ENCODE measurements around the gene DSTYK. TPM values are rescaled to one million over a fixed set of nuclear protein-coding genes. Genes with fewer than 3 reads are reported as not detected.

The DSTYK gene
- total RNA-seq, 1 experiment from 2014 or later, result 1.5 TPM

DNA sequence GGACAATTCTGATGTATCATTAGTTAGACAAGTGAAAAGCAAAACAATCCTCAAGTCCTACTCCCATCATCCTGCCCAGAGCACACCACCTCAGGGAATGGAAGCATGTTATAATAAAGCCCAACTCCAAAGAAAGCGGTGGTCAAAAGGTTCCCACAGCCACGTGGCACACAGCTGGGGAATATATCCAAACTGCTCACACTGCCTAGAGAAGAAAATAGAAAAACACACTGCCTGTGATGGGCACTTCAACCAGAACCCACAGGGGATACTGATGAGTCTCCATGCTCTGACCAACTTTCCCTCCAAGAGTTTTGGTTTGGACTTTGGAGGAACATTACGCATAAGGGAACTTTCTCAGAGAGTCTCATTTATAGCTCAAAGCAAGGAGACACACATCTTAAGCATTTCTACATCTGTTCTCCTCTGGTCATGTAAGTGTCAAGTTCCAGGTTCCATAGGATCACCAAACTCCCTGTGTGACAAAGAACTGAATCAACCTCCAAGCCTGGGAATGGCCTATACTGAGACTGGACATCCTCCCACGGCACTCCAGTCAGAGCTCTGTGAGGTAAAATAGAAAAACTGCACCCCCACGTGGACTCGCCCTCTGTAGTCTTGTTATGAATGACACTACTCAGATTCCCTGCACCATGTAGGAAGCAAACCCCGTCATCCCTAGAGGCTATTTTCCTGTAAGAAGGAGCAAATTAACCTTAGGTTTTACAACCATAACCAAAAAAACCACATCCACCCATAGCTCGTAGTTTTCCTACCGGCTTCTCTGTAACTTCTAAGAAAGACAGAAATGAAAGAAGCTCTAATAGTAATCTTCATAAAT is 12.2 kb downstream of the DSTYK start:
- H3K4me3 ChIP-seq (ENCODE audit: low read length), result no peak overlapping the region
- H3K79me2 ChIP-seq (ENCODE audit: low read length), result no peaks in the 10 kb centered on the region
- no peak overlapping the region for H3K9ac ChIP-seq (ENCODE audit: low read length)
- H3K9me3 ChIP-seq (ENCODE audit: low read length), result no peaks in the 10 kb centered on the region
- H3K27ac ChIP-seq (ENCODE audit: low read length), result no peak overlapping the region
- no peaks in the 10 kb centered on the region for H3K4me1 ChIP-seq (ENCODE audit: low read length)
- 0 out of 2 replicates have a peak, but pooled peaks cover 4% of the 10 kb centered on the region for H4K20me1 ChIP-seq (ENCODE audit: insufficient read depth, low read depth, low read length)
- no peaks in the 10 kb centered on the region for H3K27me3 ChIP-seq (ENCODE audit: low read length)
- H2AFZ ChIP-seq (ENCODE audit: low read length), result no peak overlapping the region
- no peak overlapping the region for H3K4me2 ChIP-seq (ENCODE audit: low read depth, low read length, poor library complexity, severe bottlenecking)
- no peak for DNase-seq
- H3K36me3 ChIP-seq (ENCODE audit: insufficient read depth, low read length), result no peaks in the 10 kb centered on the region
- H3K9me2 ChIP-seq (replicated peaks; ENCODE audit: insufficient read depth, low read length), result no peaks in the 10 kb centered on the region

DNA sequence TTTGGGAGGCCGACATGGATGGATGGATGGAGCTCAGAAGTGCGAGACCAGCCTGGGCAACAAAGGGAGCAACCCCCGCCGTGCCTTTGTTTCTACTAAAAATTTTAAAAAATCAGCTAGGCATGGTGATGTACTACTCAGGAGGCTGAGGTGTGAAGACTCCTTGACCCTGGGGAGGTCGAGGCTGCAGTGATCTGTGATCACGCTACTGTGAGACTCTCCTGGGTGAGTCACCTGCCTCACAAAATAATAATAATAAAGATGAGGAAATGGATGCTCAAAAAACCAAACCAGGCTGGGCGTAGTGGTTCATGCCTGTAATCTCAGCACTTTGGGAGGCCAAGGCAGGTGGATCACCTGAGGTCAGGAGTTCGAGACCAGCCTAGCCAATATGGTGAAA is 19.2 kb downstream of the DSTYK start:
- no peaks in the 10 kb centered on the region for H3K79me2 ChIP-seq (ENCODE audit: low read length)
- peaks cover 9% of the 10 kb centered on the region; the same call in 1 of the 2 replicates for H4K20me1 ChIP-seq (ENCODE audit: insufficient read depth, low read depth, low read length)

DNA sequence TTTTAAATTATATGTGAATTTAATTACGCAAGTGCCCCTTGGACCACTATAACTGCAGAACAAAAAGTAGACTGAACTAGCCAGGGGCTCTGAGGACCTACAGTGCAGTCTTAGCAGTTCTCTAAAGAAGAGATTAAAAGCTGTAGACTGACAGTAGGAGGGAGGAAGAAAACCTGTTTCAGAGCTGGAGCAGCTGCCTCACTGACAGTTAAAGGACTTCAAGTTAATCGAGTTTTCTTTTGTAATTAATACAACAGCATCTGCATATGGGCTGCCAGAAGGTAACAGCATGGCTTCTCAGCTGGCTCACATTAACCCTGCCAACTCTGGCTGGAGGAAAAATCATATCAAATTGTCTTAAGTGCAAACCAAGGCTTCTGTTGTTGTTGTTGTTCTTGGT is 19.9 kb downstream of the DSTYK start:
- Histone ChIP-seq H3K4me2 (ENCODE audit: low read depth, low read length, poor library complexity, severe bottlenecking) (no peak overlapping the region), H3K9me3 (ENCODE audit: low read length) (no peaks in the 10 kb centered on the region), H2AFZ (ENCODE audit: low read length) (no peak overlapping the region), H3K36me3 (ENCODE audit: insufficient read depth, low read length) (no peaks in the 10 kb centered on the region), H4K20me1 (ENCODE audit: insufficient read depth, low read depth, low read length) (peaks cover 9% of the 10 kb centered on the region; the same call in 1 of the 2 replicates), H3K9ac (ENCODE audit: low read length) (no peak overlapping the region), H3K27ac (ENCODE audit: low read length) (no peak overlapping the region), H3K4me1 (ENCODE audit: low read length) (no peaks in the 10 kb centered on the region), H3K9me2 (replicated peaks; ENCODE audit: insufficient read depth, low read length) (no peaks in the 10 kb centered on the region), H3K79me2 (ENCODE audit: low read length) (no peaks in the 10 kb centered on the region), H3K27me3 (ENCODE audit: low read length) (no peaks in the 10 kb centered on the region), H3K4me3 (ENCODE audit: low read length) (no peak overlapping the region)
- no peak for DNase-seq

More for the DNA sequence above, 19.2 kb downstream of the DSTYK start:
- Histone ChIP-seq H3K27ac (ENCODE audit: low read length) (no peak overlapping the region), H2AFZ (ENCODE audit: low read length) (no peak overlapping the region), H3K4me1 (ENCODE audit: low read length) (no peaks in the 10 kb centered on the region), H3K9me2 (replicated peaks; ENCODE audit: insufficient read depth, low read length) (no peaks in the 10 kb centered on the region), H3K9ac (ENCODE audit: low read length) (no peak overlapping the region), H3K36me3 (ENCODE audit: insufficient read depth, low read length) (no peaks in the 10 kb centered on the region), H3K4me2 (ENCODE audit: low read depth, low read length, poor library complexity, severe bottlenecking) (no peak overlapping the region), H3K9me3 (ENCODE audit: low read length) (no peaks in the 10 kb centered on the region), H3K27me3 (ENCODE audit: low read length) (no peaks in the 10 kb centered on the region), H3K4me3 (ENCODE audit: low read length) (no peak overlapping the region)
- no peak for DNase-seq

DNA sequence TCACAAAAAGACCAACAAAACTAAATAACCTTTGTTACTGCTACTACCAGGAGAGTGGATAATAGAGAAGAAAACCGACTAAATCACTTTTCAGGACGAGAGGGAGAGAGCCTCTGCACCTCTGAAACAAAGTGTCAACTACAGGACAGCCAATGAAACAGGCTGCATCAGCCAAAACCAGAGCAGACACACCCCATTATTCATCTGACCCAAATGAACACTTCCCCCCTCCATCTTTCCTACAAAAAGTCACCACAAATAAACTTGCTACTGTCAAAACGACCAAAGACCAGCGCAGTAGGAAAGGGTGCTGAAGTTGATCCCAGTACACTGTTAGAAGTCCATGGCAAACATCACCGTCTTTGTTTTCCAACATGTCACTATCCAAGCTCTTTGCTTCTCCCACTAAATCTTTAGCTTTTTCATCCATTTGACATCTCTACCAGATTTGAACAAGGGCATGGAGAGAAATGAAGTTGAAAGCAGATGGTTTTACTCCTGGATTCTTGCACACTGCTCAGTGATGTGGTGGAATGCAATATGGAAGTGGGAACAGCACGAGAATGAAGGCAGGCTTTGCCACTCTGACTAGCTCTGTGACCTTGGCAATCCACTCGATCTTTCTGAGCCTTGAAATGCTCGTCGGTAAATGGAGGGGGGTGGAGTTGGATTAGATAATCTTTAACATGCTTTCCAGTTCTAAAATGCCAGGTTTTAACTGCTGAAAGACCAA is 20.5 kb downstream of the DSTYK start:
- Histone ChIP-seq H3K4me1 (ENCODE audit: low read length) (no peaks in the 10 kb centered on the region), H3K9me2 (replicated peaks; ENCODE audit: insufficient read depth, low read length) (no peaks in the 10 kb centered on the region), H2AFZ (ENCODE audit: low read length) (no peak overlapping the region), H3K36me3 (ENCODE audit: insufficient read depth, low read length) (no peaks in the 10 kb centered on the region), H4K20me1 (ENCODE audit: insufficient read depth, low read depth, low read length) (peaks cover 9% of the 10 kb centered on the region; the same call in 1 of the 2 replicates), H3K4me3 (ENCODE audit: low read length) (no peak overlapping the region), H3K9ac (ENCODE audit: low read length) (no peak overlapping the region), H3K79me2 (ENCODE audit: low read length) (no peaks in the 10 kb centered on the region), H3K9me3 (ENCODE audit: low read length) (no peaks in the 10 kb centered on the region), H3K27ac (ENCODE audit: low read length) (no peak overlapping the region), H3K4me2 (ENCODE audit: low read depth, low read length, poor library complexity, severe bottlenecking) (no peak overlapping the region), H3K27me3 (ENCODE audit: low read length) (no peaks in the 10 kb centered on the region)
- DNase-seq, result no peak

DNA sequence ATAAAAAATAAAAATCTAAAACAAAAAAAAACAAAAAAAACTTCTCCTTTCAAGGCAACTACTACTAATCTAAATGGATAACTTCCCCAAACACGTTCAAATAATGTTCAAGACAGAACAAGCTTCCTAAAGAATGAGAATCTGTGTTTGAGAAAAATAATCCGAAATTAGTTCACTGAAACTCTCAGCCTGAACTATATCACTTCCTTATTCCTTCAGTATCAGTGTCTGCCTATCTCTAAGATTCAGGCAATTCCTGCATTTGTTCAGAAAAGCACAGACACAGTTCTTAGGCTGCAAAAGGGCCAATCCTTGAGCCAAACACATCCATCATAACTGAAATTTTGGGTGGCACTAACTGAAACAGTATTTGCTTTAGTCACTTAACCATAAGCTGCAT is 22.4 kb downstream of the DSTYK start:
- no peaks in the 10 kb centered on the region for H3K9me2 ChIP-seq (replicated peaks; ENCODE audit: insufficient read depth, low read length)
- peaks cover 9% of the 10 kb centered on the region; the same call in 1 of the 2 replicates for H4K20me1 ChIP-seq (ENCODE audit: insufficient read depth, low read depth, low read length)
- H3K9me3 ChIP-seq (ENCODE audit: low read length), result no peaks in the 10 kb centered on the region

DNA sequence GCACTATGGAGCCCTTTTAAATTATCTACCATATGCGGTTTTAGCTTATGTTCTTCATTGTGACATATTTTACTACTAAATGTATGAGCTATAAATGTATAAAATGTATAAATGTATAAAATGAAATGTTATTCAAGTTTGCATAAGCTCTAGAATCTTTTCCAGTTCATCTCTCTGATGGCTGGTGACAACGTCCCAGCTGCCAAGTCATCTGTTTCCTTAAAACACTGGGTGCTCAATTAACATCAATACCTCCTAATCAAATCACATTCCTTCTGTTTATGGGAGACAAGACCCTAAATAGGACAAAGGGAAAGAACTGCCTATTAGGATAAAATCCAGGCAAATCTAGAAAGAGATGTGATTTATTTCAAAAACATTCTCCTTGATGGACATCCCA is 22.9 kb downstream of the DSTYK start:
- peaks cover 9% of the 10 kb centered on the region; the same call in 1 of the 2 replicates for H4K20me1 ChIP-seq (ENCODE audit: insufficient read depth, low read depth, low read length)
- H2AFZ ChIP-seq (ENCODE audit: low read length), result no peak overlapping the region
- H3K27ac ChIP-seq (ENCODE audit: low read length), result no peak overlapping the region
- H3K9ac ChIP-seq (ENCODE audit: low read length), result no peak overlapping the region
- H3K27me3 ChIP-seq (ENCODE audit: low read length), result no peaks in the 10 kb centered on the region
- H3K79me2 ChIP-seq (ENCODE audit: low read length), result no peaks in the 10 kb centered on the region
- H3K4me2 ChIP-seq (ENCODE audit: low read depth, low read length, poor library complexity, severe bottlenecking), result no peak overlapping the region
- no peaks in the 10 kb centered on the region for H3K36me3 ChIP-seq (ENCODE audit: insufficient read depth, low read length)
- H3K9me3 ChIP-seq (ENCODE audit: low read length), result no peaks in the 10 kb centered on the region
- no peak for DNase-seq
- H3K4me3 ChIP-seq (ENCODE audit: low read length), result no peak overlapping the region
- no peaks in the 10 kb centered on the region for H3K9me2 ChIP-seq (replicated peaks; ENCODE audit: insufficient read depth, low read length)
- no peaks in the 10 kb centered on the region for H3K4me1 ChIP-seq (ENCODE audit: low read length)

More for the DNA sequence above, 22.4 kb downstream of the DSTYK start:
- Histone ChIP-seq H3K4me2 (ENCODE audit: low read depth, low read length, poor library complexity, severe bottlenecking) (no peak overlapping the region), H3K27ac (ENCODE audit: low read length) (no peak overlapping the region), H3K9ac (ENCODE audit: low read length) (no peak overlapping the region), H3K4me1 (ENCODE audit: low read length) (no peaks in the 10 kb centered on the region), H3K27me3 (ENCODE audit: low read length) (no peaks in the 10 kb centered on the region), H2AFZ (ENCODE audit: low read length) (no peak overlapping the region), H3K36me3 (ENCODE audit: insufficient read depth, low read length) (no peaks in the 10 kb centered on the region), H3K4me3 (ENCODE audit: low read length) (no peak overlapping the region), H3K79me2 (ENCODE audit: low read length) (no peaks in the 10 kb centered on the region)
- DNase-seq, result no peak

DNA sequence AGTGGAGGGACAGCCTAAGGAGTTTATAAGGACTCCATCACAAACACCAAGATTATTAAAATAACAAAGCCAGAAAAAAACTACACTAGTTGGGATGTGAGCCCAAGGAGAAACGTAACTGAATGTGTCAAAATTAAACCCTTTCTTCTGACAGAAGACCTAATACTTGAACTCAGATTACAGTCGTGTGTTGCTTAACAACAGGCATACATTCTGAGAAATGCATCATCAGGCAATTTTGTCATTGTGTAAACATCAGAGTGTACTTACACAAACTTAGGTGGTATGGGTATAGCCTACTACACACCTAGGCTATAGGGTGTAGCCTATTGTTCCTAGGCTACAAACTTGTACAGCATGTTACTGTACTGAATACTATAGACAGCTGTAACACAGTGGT is 23.4 kb downstream of the DSTYK start:
- Histone ChIP-seq H3K9me3 (ENCODE audit: low read length) (no peaks in the 10 kb centered on the region), H3K27ac (ENCODE audit: low read length) (no peak overlapping the region), H3K9ac (ENCODE audit: low read length) (no peak overlapping the region), H3K9me2 (replicated peaks; ENCODE audit: insufficient read depth, low read length) (no peaks in the 10 kb centered on the region), H3K4me3 (ENCODE audit: low read length) (no peak overlapping the region), H2AFZ (ENCODE audit: low read length) (no peak overlapping the region), H3K36me3 (ENCODE audit: insufficient read depth, low read length) (no peaks in the 10 kb centered on the region), H3K79me2 (ENCODE audit: low read length) (no peaks in the 10 kb centered on the region), H3K4me2 (ENCODE audit: low read depth, low read length, poor library complexity, severe bottlenecking) (no peak overlapping the region), H4K20me1 (ENCODE audit: insufficient read depth, low read depth, low read length) (peaks cover 9% of the 10 kb centered on the region; the same call in 1 of the 2 replicates), H3K27me3 (ENCODE audit: low read length) (no peaks in the 10 kb centered on the region), H3K4me1 (ENCODE audit: low read length) (no peaks in the 10 kb centered on the region)
- no peak for DNase-seq

DNA sequence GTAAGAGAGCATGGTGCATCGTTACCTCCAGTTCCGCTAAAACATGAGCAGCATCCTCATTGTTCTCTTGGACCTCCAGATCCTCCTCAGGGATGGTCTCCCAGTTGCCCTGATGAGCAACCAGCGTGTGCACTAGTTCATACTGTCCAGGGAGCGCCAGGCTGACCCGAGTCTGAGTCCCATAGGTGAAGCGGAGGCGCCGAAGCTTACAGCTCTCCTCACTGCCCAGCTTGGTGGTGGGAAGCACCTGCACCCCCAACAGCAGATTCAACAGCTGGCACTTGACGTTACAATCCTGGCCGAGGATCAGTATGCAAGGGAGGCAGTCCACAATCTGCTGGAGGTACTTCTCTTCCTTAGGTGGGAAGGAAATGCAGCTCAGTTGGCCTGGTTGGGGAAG is 24.1 kb downstream of the DSTYK start:
- no peak overlapping the region for H3K9ac ChIP-seq (ENCODE audit: low read length)
- DNase-seq, result no peak
- no peaks in the 10 kb centered on the region for H3K36me3 ChIP-seq (ENCODE audit: insufficient read depth, low read length)
- H3K27me3 ChIP-seq (ENCODE audit: low read length), result no peaks in the 10 kb centered on the region
- no peaks in the 10 kb centered on the region for H3K4me1 ChIP-seq (ENCODE audit: low read length)
- no peaks in the 10 kb centered on the region for H3K79me2 ChIP-seq (ENCODE audit: low read length)
- H2AFZ ChIP-seq (ENCODE audit: low read length), result no peak overlapping the region
- no peaks in the 10 kb centered on the region for H3K9me3 ChIP-seq (ENCODE audit: low read length)
- no peaks in the 10 kb centered on the region for H3K9me2 ChIP-seq (replicated peaks; ENCODE audit: insufficient read depth, low read length)
- no peak overlapping the region for H3K4me3 ChIP-seq (ENCODE audit: low read length)
- no peak overlapping the region for H3K4me2 ChIP-seq (ENCODE audit: low read depth, low read length, poor library complexity, severe bottlenecking)
- no peak overlapping the region for H3K27ac ChIP-seq (ENCODE audit: low read length)
- H4K20me1 ChIP-seq (ENCODE audit: insufficient read depth, low read depth, low read length), result peaks cover 9% of the 10 kb centered on the region; the same call in 1 of the 2 replicates
